GM19467 (cell line): ENCODE results near the gene CHRNB1.

Source experiments
- ATAC-seq: cut with Tn5 transposase; IDR thresholded peaks from one replicate; pipeline ENCODE4 v1.9.1; 2021; ENCODE audit warnings: mild to moderate bottlenecking, moderate library complexity; ENCODE audit not compliant: unreplicated experiment

CHRNB1 gene

DNA sequence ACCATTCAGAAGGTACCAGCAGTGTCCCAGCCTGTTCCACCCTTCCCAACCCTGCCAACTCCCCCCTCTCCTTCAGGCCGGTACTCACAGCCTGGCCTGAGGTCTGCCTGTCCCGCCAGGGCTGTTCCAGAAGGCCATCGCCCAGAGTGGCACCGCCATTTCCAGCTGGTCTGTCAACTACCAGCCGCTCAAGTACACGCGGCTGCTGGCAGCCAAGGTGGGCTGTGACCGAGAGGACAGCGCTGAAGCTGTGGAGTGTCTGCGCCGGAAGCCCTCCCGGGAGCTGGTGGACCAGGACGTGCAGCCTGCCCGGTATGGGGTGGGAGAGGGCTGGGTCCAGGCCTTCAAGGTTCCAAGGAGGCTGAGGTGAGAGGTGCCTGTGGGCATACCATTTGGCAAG, 30.0 kb upstream of the CHRNB1 start:
- no peak for ATAC-seq

DNA sequence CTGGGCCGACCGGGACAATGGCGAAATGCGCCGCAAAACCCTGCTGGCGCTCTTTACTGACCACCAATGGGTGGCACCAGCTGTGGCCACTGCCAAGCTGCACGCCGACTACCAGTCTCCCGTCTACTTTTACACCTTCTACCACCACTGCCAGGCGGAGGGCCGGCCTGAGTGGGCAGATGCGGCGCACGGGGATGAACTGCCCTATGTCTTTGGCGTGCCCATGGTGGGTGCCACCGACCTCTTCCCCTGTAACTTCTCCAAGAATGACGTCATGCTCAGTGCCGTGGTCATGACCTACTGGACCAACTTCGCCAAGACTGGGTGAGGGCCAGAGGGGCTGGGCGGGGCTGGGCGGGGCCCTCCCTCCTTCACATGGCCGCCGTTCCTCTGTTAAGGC, 29.1 kb upstream of the CHRNB1 start:
- no peak for ATAC-seq

DNA sequence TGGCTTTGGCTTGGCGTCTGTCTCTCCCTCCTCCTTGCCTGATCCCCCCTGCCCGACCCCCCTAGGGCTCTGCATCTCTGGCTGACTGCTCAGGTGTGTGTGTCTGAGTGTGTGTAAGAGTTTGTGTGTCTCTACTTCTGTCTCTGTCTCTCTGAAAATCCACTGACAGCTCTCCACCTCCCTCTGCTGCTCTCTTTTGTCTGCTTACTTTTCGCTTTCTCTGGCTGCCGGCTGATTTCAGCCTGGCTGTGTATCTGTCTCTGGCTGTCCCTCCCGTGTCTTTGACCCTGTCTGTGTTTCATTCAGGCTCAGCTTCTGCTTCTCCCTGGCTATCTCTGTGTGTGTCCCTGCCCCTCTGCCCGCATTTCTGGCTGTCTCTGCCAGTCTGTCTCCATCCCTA, 28.5 kb upstream of the CHRNB1 start:
- ATAC-seq, result no peak

DNA sequence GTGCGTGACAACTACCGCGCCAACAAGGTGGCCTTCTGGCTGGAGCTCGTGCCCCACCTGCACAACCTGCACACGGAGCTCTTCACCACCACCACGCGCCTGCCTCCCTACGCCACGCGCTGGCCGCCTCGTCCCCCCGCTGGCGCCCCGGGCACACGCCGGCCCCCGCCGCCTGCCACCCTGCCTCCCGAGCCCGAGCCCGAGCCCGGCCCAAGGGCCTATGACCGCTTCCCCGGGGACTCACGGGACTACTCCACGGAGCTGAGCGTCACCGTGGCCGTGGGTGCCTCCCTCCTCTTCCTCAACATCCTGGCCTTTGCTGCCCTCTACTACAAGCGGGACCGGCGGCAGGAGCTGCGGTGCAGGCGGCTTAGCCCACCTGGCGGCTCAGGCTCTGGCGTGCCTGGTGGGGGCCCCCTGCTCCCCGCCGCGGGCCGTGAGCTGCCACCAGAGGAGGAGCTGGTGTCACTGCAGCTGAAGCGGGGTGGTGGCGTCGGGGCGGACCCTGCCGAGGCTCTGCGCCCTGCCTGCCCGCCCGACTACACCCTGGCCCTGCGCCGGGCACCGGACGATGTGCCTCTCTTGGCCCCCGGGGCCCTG, 27.7 kb upstream of the CHRNB1 start:
- no peak for ATAC-seq

DNA sequence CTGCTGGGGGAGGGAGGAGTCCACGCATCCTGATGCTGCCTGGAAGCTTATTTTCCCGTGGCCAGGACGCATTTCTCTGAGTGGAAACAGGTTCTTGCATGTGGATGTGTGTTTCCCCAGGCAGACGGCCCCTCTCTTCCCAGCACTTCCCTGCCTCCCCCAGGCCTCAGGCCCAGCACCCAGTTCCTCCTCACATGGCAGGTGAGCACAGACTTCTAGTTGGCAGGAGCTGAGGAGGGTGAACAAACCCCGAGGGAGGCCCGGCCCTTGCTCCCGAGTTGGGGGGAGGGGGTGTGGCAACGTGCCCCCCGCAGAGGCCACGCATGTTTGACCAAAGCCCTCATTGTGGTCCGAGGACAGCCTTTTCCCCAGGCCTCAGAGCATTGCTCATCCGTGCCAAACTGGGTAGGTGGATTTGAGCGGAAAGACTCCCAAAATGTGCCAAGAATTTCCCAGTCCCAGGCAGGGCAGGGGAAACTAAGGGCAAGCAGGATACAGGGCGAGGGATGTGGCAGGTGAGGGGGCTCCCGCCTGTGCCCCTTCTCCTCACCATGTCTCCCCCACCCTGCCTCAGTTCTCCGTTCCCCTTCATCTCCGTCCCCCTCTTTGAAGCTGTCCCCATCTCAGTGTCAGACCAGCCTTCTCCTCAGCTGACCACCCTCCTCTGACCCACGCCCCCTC, 26.2 kb upstream of the CHRNB1 start:
- ATAC-seq, result no peak

DNA sequence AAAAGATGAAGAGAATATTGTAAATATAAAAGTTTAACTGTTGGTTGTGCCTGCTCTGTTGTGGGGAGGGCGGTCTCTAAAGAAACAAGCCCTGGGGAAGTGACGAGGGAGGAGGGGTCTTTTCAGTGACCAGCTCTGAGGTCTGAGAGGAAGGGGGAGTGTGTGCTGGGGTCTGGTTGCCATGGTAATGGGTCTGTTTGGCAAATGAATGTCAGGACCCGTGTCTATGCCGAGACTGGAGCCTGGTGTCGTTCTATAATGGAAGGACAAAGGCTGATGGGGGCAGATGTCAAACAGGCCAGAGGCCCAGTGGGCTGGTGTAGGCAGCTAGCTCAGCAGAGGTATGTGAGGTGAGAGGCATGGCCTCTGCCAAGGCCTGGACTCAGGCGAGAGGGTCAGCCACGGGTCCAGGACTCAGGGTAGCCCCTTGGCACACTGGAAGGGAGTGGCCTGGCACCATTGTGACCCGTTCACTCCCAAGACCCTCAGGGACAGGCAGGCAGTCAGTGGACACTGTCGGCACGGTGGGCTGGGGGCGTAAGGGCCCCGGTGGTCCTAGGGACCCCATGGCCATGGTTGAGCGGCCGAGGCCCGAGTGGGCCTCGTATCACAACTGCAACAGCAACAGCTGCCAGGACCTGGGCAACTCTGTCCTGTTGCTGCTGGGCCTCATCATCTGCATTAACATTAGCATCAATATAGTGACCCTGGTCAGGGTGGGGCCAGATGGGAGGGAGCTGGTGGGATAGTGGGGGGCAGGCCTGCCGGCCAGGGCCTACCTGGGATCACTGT, 24.8 kb upstream of the CHRNB1 start, which contains the start of gene SPEM1:
TSS of gene SPEM1 (plus strand) at position 506 of the 792 bp plus-strand sequence. CDS start at position 567, 61 bp downstream.
- no peak for ATAC-seq

DNA sequence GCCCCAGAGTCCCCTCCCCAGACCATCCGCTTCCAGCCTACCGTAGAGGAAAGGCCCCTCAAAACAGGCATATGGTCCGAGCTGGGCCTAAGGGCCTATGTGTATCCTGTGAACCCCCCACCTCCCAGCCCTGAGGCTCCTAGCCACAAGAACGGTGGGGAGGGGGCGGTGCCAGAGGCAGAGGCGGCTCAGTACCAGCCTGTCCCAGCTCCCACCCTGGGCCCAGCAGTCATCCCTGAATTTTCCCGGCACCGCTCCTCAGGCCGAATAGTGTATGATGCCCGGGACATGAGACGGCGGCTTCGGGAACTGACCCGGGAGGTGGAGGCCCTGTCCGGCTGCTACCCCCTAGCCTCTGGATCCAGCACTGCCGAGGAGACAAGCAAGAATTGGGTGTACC, 23.7 kb upstream of the CHRNB1 start:
- ATAC-seq, result no peak

DNA sequence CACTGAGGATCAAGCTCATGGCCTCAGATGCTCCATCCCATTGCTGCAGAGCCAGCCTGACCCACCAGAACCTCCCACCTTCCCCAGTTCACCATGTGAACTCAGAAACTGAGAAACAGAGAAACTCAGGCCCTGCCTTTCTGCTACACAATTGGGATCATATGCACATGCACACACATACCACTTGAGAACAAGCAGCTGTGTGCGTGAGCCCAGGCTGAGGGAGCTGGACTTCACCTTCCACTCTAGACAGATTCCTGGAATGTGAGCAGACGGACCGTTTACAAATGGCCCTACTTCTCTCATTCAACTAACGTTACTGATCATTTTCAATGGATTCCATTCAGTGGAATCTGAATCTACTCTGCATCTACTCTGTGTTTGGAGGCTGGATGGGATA, 21.2 kb upstream of the CHRNB1 start:
- ATAC-seq, result no peak

DNA sequence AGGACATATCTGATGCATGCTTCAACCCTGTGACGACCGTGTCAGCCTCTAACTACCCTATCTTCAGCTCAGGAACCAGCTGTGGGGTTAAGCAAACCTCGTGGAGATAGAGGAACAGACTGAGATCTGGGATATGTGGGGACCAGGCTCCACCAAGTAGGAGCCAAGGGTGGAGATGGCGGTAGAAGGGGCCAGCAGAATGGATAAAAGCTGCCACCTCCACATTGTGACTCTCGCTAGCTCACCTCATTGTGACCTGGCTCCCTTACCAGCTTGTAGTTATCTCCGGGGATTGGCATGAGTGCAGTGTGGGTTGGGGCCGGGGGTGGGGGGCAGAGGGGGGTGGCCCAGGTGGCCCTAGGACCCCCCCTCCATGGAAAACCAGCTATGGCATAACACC, 19.5 kb upstream of the CHRNB1 start, which contains the start of gene SPEM2:
TSS of gene SPEM2 (plus strand) at position 301 of the 400 bp plus-strand sequence. CDS start at position 374, 73 bp downstream.
- ATAC-seq, result no peak

DNA sequence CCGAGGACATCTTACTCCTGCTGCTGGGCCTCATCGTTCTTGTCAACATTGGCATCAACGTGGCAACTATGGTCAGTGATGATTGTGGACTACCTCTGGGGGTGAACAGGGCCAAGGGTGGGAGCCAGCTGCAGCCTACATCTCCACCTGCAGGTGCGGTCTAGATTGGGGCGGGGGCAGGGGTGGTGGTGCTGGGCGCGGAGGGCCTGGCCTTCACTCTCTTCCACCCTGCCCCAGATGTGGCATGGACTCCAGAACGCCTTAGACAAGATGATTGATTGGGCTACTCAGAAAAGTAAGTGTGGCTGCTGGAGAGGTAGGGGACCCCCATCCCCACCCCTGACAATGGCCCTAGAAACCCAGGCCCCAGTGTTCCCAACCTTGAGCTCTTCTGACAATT, 19.1 kb upstream of the CHRNB1 start:
- no peak for ATAC-seq

DNA sequence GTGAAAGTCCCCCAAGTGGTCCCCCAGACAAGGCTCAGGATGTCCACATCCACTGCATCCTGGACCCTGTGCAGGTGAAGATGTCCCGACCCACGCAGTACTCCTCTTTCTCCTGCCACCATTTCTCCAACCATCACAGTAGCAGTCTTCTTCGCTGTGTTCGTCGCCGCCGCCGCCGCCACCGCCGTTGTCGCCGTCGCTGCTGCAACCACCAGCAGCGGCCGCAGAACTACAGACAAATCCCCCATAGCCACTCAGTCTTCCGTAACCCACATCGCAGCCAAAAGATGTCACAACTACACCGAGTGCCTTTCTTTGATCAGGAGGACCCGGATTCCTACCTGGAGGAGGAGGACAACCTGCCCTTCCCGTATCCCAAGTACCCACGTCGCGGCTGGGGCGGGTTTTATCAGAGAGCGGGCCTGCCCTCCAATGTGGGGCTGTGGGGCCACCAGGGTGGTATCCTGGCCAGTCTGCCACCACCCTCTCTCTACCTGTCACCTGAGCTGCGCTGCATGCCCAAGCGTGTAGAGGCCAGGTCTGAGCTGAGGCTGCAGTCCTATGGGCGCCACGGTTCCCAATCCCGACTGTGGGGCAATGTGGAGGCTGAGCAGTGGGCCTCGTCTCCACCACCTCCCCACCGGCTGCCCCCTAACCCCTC, 18.5 kb upstream of the CHRNB1 start:
- ATAC-seq, result no peak

DNA sequence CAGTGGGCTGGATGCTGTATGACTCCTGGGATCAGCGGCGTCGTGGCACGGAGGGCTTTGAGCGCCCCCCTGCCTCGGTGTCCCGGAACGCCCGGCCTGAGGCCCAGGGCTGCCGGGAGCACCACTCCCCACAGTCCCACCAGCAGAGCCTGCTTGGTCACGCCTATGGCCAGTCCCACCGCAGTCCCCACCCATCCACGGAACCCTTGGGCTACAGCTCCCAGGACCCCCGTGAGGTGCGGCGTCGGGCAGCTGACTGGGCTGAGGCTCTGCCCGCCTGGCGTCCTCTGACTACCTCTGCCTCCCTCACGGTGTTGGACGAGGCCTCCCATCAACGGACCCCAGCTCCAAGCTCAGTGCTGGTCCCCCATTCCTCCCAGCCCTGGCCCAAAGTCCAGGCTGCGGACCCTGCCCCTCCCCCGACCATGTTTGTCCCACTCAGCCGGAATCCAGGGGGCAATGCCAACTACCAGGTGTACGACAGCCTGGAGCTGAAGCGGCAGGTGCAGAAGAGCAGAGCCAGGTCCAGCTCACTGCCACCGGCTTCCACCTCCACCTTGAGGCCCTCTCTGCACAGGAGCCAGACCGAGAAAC, 17.9 kb upstream of the CHRNB1 start:
- no peak for ATAC-seq

DNA sequence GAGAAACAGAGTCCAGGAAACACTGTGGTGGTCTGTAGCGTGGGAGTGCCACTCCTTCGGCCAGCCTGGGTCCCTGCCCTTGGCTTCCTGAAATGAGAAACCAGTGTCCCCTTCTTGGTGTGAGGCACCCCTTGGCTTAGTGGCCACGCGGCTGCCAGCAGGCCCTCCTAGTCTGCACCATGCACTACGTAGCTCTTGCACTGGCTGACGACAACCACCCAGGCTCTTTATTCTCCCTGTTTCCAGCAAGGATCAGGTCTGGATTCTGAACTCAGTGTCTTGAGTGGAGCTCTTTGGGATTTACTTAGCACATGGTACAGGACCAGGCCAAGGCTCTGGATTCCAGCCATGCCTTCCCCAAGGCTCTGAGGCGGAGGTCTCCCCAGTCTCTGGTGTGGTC, 17.3 kb upstream of the CHRNB1 start:
- no peak for ATAC-seq

DNA sequence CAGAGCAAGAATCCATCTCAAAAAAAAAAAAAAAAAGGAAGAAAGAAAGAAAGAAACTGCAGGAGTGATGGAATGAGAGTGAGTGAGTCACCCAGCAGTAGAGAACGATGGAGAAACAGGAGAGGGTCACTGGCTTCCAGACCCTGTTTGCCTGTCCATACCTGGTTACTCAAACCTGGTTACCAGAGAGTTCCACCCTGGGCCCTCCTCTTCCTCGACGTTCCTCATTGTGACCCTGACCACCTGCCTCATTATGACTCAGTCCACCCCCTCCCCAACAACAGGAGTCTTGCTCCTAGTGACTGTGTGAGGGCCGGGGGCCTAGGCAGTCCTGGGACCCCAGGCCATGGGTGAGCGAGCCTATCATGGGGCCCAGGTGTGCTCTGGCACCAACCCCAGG, 16.3 kb upstream of the CHRNB1 start, which contains the start of gene SPEM3:
TSS of gene SPEM3 (plus strand) at position 301 of the 400 bp plus-strand sequence. CDS start at position 347, 46 bp downstream.
- ATAC-seq, result no peak

DNA sequence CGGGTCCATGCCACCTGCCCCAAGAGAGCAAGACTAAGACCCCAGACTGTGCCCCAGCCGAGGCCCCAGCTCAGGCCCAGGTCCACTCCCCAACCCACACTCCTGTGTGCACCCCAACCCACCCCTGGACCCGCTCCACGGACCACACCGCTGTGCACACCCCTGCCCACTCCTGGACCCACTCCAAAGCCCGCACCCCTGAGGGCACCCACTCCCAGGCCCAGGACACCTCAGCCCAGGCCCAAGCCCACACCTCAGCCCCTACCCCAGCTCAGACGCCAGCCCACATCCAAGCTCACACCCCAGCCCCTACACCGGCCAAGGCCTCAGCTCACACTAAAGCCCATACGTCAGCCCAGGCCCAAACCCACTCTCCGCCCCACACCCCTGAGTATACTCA, 15.1 kb upstream of the CHRNB1 start:
- ATAC-seq, result no peak

DNA sequence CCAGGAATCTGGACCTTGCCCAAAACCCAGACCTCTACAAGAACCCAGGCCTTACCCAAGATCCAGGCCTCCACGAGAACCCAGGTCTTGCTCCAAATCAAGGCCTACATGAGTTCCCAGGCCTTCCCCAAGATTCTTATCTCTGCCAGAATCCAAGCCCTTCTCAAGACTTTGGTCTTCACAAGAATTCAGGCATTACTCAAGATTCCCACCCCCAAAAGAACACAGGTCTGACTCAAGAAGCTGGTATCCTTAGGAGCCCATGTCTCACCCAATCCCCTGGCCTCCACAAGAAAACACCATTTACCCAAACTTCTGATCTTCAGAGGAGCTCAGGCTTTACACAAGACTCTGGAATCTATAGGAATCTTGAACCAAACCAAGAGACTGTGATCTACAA, 13.6 kb upstream of the CHRNB1 start:
- ATAC-seq, result no peak

DNA sequence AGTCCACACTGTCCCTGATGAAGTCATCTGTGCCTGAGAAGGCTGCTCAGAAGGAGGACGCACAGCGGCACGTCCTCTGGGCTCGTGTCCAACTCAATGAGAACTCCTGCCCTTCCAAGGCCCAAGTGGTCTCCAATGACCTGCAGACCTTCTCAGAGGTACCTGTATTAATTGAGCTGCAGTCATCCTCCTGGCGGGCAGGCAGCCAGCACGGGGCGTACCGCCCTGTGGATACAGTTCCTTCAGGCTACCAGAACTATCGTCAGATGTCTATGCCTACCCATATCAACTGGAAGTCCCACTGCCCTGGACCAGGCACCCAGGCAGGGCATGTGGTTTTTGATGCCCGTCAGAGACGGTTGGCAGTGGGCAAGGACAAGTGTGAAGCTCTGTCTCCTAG, 12.6 kb upstream of the CHRNB1 start:
- no peak for ATAC-seq

DNA sequence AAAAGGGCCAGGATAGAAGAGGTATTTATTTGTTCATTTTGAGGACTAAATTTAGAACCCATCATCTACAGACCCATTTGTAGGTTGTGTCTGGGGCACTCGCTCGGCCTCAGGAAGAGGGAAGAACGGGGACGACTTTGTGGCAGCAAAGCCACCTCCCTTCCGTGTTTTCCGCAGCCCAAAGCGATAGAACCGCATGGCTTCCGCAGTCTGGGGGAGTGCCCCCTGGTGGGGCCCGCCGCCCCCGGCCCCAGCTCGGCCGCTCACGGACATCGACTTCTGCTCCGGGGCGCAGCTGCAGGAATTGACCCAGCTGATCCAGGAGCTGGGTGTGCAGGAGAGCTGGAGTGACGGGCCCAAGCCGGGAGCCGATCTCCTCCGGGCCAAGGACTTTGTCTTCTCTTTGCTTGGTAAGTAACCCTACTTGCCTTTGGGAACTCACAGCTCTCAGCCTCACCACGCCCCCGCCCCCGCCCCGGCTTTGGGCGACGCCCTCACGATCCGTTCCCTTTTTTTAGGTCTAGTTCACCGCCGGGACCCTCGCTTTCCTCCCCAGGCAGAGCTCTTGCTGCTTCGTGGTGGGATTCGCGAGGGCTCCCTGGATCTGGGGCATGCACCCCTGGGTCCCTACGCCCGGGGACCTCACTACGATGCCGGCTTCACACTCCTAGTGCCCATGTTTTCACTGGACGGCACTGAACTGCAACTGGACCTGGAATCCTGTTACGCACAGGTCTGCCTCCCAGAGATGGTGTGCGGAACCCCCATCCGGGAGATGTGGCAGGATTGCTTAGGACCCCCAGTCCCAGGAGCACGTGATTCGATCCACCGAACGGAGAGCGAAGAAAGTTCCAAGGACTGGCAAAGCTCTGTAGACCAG, 8.9 kb upstream of the CHRNB1 start:
- ATAC-seq, result no peak

DNA sequence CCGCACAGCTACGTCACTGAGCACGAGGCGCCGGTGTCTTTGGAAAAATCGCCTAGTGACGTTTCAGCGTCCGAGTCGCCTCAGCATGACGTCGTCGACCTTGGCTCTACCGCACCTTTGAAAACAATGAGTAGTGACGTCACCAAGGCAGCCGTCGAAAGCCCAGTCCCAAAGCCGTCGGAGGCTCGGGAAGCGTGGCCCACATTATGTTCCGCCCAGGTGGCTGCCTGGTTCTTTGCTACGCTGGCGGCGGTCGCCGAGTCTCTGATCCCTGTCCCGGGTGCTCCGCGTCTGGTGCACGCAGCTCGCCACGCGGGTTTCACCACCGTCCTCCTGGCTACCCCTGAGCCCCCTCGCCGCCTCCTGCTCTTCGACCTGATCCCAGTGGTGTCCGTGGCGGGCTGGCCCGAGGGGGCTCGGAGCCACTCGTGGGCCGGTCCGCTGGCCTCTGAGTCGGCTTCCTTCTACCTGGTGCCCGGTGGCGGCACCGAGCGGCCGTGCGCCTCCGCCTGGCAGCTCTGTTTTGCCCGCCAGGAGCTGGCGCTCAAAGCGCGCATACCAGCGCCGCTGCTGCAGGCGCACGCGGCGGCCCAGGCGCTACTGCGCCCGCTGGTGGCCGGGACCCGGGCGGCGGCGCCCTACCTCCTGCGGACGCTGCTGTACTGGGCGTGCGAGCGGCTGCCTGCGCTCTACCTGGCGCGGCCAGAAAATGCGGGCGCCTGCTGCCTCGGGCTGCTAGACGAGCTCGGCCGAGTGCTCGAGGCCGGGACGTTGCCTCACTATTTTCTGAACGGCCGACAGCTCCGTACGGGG, 8.1 kb upstream of the CHRNB1 start:
- ATAC-seq, result no peak
